ENCODE measurements around the gene DLGAP1.

Gene DLGAP1

GRCh38 chr18:3804336-3804735, 650.8 kb downstream of the DLGAP1 start:
- DNase-seq: peak in 1 of 2 experiments; percentile 25

GRCh38 chr18:3803350-3803749, 651.8 kb downstream of the DLGAP1 start:
- no peak for DNase-seq

GRCh38 chr18:3799515-3799914, 655.6 kb downstream of the DLGAP1 start:
- DNase-seq: no peak

DNA sequence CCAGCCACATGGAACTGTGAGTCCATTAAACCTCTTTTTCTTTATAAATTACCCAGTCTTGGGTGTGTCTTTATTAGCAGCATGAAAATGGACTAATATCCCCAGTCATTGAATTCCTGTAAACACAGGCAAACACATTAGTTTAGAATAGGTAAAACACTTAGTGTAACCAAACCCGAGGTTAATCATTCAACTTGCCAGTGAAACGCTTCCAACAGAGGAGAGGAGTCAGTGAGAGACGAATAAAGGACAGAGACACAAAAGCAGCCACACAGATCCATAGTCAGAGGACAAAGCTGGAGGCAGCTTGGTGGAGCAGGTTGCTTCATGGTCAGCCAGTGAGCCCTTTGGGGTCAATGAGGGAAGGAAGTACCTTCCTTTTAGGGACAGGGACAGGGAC, 657.1 kb downstream of the DLGAP1 start:
- DNase-seq: no peak

DNA sequence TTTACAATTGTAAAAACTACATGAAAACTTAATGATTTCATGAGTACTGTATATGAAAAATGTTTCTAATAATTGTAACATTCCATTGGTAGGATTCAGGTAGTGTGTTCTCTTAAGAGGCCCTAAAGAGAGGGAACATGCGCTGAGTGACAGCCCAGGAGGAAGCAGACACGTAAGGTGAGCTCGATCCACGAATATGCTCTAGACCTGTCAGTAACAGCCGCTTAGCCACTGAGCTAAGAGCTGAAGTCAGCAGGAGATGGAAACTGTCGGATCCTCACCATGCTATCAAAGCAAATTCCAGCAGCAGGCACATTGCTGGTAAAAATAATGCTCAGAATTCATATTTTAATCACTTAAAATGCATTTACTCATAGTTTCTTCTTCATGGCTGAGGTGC, 658.7 kb downstream of the DLGAP1 start:
- no peak for DNase-seq

GRCh38 chr18:3794537-3795348, 660.4 kb downstream of the DLGAP1 start:
- no peak for DNase-seq

DNA sequence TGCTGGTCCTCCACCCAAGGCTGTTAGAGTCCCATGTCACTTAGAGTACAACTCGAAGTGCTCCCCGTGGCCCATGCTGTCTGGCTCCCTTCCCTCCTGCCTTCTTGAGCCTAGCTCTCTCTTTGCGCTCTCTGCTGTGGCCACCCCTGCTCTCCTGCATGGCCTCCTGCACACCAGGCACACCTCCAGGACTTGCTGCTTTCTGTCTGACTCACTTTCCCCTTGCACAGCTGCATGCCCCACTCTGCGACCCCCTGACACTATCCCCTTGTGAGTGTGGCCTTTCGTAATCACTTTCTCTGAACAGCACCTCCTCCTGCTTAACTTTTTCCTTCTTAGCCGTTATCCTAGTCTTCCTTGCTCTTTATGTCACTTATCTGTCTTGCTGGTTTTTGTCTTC, 661.6 kb downstream of the DLGAP1 start:
- DNase-seq: no peak

- no peak for DNase-seq
Observed at GRCh38 chr18:3793111-3793510, 662.0 kb downstream of the DLGAP1 start.

- no peak for DNase-seq
Observed at GRCh38 chr18:3792711-3793110, 662.4 kb downstream of the DLGAP1 start.

DNA sequence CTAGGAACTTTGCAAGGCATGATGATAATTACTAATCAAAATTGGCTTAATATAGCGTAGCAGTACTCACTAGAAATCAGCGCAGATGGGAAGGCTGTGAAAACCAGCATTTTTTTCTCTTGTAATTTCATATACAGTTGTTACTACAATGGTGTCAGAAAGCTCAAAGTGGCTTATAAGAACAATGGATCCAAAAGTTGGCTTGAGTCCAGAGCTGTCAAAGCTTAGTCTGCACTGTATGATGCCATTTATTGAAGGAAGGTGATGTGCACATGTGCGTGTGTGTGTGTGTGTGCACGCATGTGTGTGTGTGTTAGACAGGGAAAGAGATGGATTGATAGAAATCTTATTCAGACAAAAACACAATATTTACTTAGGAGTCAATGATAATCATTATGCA, 663.9 kb downstream of the DLGAP1 start:
- no peak for DNase-seq

DNA sequence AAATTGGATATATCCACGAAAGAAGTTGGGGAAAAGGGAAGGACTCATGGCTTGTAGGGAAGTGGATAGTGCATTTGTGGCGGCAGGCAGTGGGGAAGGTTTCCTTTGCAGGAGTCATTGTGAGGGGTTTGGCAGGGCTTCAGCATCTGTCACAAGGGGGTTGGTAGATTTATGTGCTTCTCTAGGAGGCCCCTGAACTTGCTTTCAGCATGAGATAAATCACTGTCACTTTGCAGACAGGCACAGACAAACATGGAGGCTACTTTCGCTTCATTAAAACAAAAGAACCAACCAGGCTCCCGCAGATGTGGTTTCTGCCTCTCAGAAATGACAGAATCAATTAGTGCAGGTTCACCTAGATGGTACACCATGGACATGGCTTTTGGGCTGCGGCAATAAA, 664.4 kb downstream of the DLGAP1 start:
- no peak for DNase-seq

DNA sequence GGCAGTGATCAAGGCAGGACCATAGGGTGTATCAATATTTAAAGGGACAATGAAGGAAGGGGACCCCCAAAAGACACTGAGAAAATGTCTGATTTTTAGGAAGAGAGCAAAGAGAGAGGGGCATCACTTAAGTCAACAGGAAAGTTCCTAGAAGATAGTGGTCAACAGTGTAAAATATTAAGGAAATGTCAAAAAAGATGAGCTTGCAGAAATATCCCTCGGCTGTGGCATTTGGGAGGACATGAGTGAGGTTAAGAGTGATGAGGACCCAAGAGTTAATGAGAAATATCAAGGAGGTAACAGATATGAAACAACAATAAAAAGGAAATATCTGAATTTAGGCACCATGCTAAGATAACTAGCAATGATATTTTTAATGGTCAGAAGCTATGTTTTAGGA, 665.6 kb downstream of the DLGAP1 start:
- no peak for DNase-seq

DNA sequence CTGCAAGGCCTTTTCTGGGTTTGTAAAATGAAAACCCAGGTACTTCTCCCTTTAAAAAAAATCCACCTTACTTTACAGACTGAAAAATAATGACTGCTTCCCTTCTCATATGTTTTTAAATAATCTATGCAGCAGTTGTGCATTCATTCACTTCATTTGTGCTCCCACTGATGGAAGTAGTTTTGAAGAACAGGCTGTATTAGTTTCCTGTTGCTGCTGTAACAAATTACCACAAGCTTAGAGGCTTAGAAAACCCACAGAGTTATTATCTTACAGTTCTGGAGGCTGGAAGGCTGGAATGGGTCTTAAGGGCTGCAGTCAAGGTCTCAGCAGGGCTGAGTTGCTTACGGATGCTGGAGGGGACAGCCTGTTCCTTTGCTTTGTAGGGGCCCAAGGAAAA, 670.2 kb downstream of the DLGAP1 start:
- no peak for DNase-seq

GRCh38 chr18:3782901-3783300, 672.2 kb downstream of the DLGAP1 start:
- DNase-seq: no peak

DNA sequence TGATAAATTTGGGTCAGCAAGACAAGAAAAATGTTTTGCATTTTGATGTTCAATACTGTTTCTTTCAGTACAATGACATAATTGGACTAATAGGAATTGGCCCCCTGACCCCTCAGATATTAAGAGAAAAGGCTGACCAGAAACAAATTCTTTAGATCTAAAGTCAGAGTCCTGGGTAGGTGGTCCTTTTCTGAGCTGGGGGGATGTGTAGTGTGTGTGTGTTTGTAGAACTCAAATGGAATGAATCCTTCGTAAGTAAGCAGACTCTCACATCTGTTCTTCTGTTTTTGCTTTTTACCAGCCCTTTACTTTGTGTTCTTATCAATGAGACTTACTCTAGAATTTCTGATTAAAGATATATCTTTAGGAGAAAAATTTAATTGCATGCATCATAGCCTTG, 677.4 kb downstream of the DLGAP1 start:
- DNase-seq: no peak

- no peak for DNase-seq
Observed at GRCh38 chr18:3777122-3777521, 678.0 kb downstream of the DLGAP1 start.

DNA sequence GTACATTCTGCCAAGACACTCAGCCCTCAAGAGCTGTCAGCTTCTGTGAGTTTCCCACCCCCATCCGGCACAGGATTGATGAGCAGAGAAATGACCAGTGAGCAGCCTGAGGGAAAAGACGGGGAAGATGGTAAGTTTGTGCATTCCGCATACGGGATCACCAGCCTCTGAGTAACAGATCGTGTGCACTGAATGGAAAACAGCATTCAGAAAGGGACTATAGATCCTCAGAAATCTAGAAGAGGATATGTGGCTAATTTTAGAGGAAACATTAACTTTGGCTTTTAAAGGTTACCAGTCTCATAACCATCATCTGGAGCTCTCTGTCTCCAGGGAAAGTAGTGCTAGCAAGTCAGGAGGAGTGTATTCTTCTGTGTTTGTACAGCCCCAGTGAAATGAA, 679.1 kb downstream of the DLGAP1 start:
- no peak for DNase-seq

GRCh38 chr18:3773303-3773702, 681.8 kb downstream of the DLGAP1 start:
- DNase-seq: no peak

DNA sequence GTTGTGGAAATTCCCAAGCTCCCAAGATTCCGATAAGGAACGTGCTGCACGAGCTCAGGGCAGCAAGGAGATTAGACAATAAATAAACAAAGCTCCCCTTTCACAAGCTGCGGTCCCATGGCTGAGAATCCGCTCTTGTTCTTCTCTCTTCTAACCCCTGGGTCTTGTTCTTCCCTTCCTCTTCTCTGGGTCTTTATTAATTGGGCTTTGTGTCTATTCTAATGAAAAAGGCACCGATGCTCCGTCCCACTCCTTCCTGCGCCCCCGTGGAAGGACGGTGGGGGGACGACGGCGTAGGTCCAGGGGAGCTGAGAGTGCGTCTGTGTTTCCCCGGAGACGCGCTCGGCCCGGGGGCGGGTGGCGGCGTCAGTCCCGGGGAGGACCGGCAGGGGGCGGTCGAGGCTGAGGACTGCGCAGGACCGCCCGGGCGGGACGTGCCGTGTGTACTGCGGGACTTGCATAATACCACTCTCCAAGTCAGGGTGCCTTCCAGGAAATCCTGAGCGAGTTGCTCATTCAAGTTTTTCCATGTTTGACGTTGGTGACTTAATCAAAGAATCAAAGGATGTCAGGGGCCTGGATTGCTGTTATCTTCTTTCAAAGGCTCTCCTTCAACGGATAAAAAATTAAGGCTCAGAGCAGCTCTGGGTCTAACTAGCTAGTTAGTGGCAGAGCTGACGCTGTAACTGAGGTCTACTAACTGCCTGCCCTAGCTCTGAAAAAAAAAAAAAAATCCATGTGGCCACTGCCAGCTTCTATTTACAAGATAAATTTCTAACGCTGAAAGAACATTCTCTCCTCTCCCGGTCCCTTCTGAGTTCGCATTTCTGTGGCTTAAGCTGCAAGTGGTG, 683.8 kb downstream of the DLGAP1 start:
- DNase-seq: peak; percentile 23 to 66

DNA sequence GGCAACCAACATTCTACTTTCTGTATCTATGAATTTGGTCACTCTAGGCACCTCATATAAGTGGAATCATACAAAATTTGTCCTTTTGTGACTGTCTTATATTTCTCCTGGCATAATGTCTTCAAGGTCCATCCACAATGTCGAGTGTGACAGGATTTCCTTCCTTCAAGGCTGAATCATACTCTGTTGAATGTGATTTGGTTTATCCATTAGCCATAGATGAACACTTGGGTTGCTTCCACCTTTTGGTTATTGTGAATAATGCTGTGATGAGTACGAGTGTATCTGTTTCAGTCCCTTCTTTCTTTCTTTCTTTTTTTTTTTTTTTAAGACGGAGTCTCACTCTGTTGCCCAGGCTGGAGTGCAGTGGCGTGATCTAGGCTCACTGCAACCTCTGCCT, 693.8 kb downstream of the DLGAP1 start:
- DNase-seq: no peak

DNA sequence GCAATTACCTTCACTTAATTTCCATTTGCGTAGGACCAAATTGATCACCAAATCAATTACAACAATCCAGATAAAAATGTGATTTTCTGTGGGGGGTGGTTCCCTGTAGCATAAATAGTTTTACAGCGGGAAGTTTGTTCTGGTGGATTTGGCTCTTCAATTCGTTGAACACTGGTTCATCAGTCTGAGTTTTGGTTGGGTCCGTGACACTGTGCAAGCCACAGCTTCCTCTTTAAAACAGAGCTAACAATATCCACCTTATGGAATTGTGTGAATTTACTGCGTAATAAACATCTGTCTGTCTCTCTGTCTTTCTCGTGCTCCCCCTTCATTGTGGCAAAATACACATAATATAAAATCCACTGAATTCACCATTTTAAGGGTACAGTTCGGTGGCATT, 694.4 kb downstream of the DLGAP1 start:
- no peak for DNase-seq

GRCh38 chr18:3759099-3759498, 696.0 kb downstream of the DLGAP1 start:
- no peak for DNase-seq

DNA sequence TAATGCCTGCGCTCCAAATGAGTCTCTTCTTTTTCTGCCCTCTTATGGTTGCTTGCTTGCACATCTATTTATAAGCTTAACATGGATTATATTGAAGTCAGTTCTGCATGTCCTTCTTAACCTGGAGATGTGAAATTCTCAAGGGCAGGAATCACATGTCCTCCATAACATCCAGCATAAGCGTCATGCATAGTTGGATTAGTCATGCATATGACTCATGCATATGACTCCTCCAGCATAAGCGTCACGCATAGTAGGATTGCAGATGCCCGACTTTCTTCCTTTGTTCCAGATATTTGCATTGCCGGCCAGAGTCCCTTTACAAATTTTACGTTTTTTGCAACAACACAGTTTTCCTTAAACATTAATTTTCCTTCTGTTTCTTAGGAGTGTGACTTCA, 696.6 kb downstream of the DLGAP1 start:
- DNase-seq: no peak

DNA sequence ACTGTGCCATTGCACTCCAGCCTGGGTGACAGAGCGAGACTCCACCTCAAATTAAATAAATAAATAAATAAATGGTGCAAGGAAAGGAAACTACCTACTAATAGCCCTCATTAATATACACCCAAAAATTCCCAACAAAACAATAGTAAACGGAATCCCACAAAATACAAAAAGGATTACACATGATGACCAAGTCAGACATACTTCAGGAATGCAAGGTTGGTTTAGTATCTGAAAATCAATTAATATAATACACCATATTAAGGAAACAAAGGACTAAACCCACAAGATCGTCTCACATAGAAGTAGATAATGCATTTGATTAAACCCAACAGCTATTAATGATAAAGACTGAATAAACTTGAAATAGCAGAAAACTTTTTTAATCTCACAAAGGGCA, 697.7 kb downstream of the DLGAP1 start:
- DNase-seq: no peak
